ENCODE measurements around the gene CLPX.

GRCh38 chr15:65164139-65164538 lies 21.0 kb downstream of the CLPX start:
- no peak for TF ChIP-seq POLR2AphosphoS5 (IDR thresholded peaks at IDR 0.05; ENCODE audit: borderline replicate concordance, low read depth, low read length)
- TF ChIP-seq EZH2 (IDR thresholded peaks at IDR 0.05): no peak

Data from SK-N-MC (cell line).